Amniotic epithelial cell (primary cell): ENCODE results near the gene OR3A3.
"Not testable (repeated sequence)": the region's sequence is repeated elsewhere in the genome, so short reads cannot be mapped to it uniquely, and the experiment has no call there.

Experiments
- DNase-seq: peaks from one replicate; pipeline ENCODE4 v3.0.0-alpha.2; 2010; ENCODE audit warnings: low read depth

The OR3A3 gene

DNA sequence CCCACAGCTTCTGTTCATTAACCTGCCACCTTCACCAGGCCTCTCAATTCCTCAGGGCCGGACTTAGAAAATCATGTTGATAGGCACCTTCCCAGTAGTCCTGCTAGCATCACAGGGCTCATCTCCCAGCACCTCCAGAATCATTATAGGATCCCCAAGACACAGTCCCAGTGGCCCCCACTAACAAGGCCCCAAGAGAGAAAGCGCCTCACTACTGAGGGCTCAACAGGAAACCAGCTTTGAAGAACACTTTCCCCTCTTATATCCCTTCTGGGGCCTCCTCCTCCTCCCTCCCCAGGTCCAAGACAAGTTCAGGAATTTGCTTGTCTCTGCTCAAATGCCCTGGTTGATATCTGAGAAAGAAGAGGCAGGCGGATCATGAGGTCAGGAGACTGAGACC, at the start of gene OR3A3:
Gene OR3A3, plus strand, starts transcription at position 301 of the 400 bp plus-strand sequence.
- no peak for DNase-seq

DNA sequence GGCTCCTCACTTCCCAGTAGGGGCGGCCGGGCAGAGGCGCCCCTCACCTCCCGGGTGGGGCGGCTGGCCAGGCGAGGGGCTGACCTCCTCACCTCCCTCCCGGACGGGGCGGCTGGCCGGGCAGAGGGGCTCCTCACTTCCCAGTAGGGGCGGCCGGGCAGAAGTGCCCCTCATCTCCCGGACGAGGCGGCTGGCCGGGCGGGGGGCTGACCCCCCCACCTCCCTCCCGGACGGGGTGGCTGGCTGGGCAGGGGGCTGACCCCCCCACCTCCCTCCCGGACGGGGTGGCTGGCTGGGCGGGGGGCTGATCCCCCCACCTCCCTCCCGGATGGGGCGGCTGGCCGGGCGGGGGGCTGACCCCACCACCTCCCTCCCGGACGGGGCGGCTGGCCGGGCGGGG, 40.0 kb upstream of the OR3A3 start:
- not testable (repeated sequence) for DNase-seq

DNA sequence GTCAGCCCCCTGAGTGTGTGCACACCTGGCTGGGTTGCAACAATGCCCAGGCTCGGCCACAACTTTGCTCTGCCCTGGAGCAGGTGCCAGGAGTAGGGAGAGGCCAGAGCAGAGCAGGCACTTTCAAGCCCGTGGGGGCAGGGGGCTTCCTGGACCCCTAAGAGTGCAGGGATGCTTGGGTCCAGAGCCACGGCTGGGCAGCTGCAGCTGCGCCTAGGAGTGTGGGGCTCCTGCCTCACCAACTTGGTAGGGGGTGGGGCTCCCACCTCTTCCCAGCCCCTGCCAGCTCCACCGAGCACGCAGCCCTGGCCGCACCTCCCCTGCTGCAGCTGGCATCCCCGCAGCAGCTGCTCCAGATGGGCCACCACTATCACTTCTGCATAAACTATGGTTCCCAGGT, 32.8 kb upstream of the OR3A3 start:
- DNase-seq: no peak

DNA sequence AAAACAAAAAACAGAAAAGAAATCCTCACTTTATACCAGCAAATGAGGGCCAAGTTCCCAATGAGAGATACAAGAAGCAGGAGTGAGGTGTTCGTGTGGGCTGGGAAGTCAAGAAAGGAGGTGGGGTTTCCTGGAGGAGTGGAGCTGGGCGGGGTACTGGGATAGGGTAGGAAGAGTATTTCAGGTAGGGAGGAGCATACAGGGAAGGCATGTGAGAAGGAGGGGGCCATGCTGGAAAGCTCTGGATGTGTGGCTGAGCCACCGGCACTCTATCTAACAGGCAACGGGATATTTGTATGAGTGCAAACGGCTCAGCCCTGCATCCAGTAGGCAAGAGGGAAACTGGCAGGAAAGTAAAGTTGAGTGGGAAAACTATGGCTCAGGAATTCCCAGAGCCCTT, 29.2 kb upstream of the OR3A3 start:
- DNase-seq: no peak

DNA sequence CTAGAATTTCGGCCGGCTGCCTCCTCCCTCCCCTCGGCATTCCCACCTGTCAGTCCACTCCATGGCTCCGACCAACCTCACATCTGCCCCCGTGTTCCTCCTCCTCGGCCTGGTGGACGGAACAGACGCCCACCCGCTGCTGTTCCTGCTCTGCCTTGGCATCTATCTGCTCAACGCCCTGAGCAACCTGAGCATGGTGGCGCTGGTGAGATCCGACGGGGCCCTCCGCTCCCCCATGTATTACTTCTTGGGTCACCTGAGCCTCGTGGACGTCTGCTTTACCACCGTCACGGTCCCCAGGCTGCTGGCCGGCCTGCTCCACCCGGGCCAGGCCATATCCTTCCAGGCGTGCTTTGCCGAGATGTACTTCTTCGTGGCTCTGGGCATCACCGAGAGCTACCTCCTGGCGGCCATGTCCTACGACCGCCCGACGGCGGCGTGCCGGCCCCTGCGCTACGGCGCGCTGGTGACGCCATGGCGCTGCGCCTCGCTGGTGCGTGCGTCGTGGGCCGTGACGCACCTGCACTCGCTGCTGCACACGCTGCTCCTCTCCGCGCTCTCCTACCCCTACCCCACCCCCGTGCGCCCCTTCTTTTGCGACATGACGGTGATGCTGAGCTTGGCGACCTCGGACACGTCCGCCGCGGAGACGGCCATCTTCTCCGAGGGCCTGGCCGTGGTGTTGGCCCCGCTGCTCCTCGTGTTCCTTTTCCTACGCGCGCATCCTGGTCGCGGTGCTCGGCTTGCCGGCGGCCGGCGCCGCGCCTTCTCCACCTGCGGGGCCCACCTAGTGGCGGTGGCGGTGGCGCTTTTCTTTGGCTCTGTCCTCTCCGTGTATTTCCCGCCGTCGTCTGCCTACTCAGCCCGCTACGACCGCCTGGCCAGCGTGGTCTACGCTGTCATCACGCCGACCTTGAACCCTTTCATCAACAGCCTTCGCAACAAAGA, 25.0 kb upstream of the OR3A3 start, which contains the start of gene OR3A2:
Gene OR3A2, minus strand, starts transcription at position 440 of the 948 bp plus-strand sequence.
- no peak for DNase-seq

DNA sequence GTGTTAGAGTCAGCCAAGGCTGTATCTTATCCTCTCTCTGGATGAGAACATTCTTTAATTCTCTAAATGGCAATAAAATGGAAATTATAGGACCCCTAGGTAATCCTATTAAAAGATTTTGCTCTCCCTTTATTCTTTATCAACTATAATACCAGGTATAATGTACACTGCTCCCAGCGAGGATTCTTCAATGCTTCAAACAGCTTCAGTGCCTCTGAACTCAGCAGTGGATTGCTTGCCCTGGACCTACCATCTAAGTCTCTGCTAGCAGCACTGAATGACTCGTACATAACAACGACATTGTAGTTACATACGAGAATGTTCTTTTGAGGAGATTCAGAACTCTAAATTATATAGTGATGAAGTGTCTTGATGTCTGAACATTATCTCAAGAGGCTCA, 21.4 kb upstream of the OR3A3 start:
- DNase-seq: no peak

DNA sequence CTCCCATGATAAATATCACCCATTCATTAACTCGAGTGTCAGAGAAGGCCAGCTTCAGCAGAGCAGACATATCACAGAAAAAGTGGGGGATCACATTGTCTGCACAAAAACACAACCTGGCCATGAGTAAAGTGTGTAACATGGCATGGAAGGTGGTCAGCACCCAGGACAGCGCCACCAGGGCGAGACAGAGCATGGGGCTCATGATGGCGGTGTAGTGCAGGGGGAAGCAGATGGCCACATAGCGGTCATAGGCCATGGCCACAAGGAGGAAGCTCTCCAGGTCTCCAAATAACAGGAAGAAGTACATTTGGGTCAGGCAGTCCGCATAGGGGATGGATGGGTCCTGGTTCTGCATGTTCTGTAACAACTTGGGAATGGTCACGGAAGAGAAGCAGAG, 13.4 kb upstream of the OR3A3 start:
- DNase-seq: not testable (repeated sequence)

DNA sequence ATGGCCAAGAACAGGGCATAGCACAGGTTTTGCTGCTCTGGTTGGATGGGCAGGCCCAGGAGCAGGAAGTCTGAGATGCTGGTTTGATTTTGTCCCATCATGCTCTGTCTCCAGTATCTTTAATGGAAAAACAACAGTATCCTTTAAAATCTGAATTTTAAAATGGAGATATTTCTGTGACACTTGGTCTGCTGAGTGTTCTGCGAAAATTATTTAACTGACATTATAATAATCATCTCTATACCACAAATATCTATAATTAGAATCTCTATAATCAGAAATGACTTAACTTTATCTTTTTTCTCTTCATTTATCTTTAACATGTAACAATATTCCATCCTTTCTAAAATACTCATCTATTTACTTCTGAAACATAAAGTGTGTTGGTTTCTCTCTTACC, 12.9 kb upstream of the OR3A3 start, which contains the start of gene OR1E1:
Gene OR1E1, minus strand, starts transcription at position 101 of the 400 bp plus-strand sequence. Its CDS starts 0 bp downstream, at position 101.
- DNase-seq: no peak

DNA sequence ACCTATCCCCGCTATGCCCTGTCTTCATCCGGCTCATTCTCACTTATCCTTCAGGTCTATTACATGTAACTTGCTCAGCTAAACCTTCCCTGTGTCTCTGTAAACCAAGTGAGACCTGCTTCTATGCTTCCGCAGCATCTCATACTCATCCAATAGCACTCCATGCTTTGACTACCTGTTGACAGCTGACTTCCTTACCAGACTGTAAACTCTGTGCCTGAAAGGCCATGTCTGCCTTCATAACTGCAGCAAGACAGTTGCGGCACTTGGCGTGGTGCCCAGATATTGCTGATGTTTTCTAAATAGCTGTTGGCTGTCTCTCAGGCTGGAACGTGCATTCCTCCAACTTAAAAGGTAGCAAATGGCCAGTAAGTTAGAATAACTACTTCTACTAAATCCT, 11.1 kb upstream of the OR3A3 start:
- DNase-seq: no peak

DNA sequence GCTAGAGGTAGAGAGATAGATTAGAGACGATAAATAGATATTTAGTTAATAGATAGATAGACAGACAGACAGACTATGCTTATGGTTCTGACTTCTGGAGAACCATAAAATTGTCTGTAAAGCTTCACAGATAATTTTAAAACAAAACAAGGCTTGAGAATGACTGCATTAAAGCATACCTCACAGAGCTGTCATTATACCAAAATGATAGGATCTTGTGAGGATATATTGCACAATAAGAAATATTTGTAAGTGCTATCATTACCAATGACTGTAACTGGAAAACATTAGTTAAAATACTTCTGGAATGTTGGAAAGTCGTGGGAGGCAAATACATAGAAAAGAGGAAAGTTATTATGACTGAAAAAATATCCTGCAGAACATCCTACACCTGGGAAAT, 9.4 kb upstream of the OR3A3 start:
- no peak for DNase-seq

DNA sequence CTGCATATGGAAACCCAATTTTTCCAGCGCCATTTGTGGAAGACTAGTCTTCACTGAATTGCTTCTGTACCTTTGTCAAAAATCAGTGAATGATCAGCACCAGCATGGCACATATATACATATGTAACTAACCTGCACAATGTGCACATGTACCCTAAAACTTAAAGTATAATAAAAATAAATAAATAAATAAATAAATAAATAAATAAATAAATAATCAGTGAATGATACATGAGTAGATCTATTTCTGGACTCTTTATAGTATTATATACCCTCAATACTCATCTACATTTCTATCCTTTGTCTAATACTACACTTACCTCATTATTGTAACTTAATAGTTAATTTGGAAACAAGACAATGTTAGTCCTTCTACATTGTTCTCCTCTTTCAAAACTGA, 7.3 kb upstream of the OR3A3 start:
- DNase-seq: not testable (repeated sequence)

DNA sequence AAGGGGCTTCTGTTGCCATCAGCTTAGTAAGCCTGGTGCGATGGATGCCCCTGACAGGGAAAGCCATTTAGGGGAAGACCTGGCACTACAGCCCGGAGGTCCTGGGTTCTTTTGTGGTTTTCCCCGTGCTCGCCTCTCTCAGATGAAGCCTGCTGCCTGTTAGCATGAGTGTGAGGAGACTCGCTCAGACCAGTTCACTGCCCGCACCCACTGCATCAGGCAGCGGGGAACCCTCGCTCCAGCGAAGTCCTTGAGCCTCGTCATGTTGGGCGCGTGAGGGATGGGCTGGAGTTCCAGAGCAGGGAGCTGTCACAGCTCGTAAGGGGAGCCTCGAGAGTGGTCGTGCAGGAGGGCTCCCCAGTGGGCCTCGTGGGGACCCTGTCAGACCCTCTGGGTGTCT, 1.0 kb downstream of the OR3A3 start:
- not testable (repeated sequence) for DNase-seq

DNA sequence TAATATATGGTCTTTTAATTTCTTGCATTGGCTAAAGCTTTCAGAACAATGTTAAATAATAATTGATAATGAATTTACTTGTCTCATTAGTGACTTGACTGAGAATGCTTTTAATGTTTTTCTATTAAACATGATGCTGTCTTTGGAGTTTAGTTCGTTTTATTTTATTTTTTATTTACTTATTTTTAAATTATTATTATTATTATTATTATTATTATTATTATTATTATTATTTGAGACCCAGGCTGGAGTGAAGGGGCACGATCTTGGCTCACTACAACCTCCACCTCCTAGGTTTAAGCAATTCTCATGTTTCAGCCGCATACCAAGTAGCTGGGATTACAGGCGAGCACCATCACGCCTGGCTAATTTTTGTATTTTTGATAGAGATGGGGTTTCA, 4.4 kb downstream of the OR3A3 start:
- no peak for DNase-seq

DNA sequence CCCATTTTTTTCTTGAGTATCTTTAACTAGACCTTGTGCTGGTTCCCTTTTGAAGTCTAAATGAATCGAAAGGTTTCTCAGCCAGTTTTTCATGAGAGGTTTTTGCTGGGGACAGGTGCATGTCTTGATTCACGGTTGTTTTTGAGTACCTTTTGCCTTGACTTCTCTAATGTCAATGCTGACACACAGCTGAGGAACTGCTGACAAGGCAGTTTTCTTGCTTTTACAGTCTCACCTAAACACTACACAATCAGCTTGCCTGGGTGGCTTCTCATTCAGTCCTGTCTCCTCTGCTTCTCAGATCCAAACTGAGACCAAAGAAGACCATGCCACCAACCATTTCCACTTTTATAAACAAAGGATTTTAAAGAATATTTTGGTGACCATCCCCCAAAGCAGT, 7.1 kb downstream of the OR3A3 start:
- no peak for DNase-seq

DNA sequence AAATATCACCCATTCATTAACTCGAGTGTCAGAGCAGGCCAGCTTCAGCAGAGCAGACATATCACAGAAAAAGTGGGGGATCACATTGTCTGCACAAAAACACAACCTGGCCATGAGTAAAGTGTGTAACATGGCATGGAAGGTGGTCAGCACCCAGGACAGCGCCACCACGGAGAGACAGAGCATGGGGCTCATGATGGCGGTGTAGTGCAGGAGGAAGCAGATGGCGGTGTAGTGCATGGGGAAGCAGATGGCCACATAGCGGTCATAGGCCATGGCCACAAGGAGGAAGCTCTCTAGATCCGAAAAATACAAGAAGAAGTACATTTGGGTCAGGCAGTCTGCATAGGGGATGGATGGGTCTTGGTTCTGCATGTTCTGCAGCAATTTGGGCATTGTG, 22.0 kb downstream of the OR3A3 start:
- DNase-seq: not testable (repeated sequence)

DNA sequence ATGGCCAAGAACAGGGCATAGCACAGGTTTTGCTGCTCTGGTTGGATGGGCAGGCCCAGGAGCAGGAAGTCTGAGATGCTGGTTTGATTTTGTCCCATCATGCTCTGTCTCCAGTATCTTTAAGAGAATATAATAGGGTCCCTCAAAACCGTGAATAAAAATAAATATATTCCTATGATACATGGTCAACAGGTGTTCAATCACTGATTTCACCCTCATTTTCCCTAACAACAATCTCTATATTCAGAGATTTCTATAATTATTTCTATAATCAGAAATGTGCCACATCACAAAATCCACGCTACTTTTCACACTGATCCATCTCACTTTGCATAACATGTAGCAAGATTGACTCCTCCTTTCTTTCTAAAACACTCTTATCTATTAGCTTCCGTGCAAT, 22.6 kb downstream of the OR3A3 start, which contains the start of gene OR1E2:
Gene OR1E2, minus strand, starts transcription at position 101 of the 400 bp plus-strand sequence. Its CDS starts 0 bp downstream, at position 101.
- DNase-seq: no peak

DNA sequence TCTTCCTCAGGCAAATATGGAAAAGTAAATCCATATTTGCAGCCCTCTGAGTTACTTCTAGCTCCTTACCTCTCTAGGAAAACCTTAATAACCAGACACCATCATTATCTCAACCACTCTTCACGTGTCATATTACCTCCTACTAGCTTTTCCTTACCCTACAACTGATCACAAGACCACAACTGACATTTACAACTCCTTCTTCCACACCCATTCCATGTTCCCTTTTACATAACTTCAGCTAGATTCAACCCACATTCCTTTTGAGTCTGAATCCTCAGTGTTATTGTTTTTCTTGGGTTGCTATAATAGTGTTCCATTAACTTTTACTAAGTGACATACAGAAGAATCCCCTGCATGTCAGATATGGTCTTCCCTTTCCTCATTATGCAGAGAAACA, 27.2 kb downstream of the OR3A3 start:
- DNase-seq: no peak

DNA sequence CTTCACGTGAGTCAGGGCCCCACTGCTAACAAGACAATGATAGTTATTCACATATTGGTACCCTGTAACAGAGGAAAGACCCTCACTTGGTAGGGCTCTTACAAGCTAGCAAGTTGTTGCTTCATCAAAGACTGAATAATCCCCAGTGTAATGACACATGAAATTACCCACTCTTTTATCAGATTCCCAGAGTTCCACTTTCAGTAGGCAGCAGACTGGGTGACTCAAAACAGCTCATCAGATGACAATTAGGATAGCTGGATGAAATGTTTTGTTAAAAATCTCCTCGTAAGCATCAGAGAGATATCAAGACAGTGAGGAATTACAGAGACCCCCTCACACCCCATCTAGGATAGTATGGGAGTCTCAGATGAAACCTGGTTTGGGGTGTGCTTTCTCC, 29.3 kb downstream of the OR3A3 start:
- DNase-seq: no peak

DNA sequence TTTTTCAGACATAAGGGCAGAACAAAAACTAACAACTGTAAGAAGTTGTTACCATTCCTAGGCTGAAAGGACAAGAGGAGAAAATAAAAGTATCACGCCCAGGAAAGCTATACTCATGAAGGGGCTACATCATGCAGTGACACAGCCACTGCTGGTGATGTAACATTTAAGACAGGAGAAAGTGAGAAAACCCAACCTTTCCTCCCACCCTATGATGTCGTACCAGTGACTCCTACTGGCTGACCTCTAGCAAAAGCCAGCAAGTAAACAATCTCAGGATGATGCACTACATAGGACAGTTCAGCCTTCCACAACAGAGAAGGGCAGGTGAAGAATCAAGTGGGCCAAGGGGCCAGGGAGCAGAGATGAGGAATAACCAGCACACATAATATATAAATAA, 36.5 kb downstream of the OR3A3 start:
- DNase-seq: no peak

DNA sequence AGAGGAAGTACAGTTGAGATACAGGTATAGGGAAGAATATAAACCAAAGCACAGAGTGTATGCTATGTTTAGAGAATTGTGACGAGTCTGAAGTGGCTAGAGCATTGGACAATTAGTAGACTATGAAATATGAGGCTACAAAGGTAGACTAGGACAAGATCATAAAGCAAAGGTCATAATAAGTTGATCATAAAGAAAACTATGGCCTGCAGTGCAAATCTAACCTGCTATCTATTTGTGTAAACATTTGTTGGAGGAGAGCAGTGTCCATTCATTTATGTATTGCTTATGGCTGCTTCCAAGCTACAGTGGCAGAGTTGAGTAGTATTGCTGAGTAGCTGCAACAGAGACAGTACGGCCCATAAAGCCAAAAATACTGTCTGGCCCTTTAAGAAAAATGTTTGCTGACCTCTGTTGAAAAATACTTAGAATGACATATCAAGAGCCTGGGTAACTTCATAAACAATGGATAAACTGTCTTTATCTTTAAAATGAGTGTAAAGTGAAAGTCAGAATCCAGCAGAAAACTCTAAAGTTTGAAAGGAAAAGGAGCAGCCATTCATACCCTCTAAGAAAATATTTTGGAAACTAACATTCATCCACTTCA, 37.0 kb downstream of the OR3A3 start:
- DNase-seq: no peak

DNA sequence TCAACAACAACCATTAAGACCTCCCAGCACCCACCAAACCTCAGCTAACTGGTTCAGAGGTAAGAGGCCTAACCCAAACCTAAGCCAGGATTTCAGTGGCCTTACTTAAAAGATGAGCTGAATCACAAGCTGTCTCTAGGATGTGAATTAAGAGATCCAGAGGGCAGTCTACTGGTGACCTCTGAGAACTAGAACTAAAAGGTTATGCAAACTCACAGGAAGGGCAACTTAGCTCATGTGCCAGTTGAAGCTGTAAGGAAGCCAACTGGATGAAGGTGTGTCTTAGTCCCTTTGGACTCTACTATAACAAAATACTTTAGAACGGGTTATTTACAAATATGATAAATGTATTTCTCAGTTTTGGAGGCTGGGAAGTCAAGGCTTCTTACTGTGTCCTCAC, 55.2 kb downstream of the OR3A3 start:
- DNase-seq: not testable (repeated sequence)

DNA sequence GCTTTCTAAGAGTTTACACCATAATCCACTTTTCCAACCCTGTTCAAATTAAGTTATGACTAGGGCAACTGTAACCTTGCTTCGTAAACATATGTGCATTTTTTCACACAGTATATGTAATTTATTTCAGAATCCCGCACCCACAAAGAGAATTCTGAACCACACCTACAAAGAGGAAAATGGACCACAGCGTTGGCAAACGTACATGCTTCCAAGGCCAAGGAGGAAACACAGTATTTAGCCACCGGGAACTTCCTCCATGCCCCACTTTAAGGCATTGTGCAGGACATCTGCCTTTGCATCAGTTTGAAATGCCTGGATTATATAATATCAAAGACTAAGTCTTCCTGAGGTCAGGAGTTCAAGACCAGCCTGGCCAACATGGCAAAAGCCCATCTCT, 58.4 kb downstream of the OR3A3 start:
- DNase-seq: no peak

DNA sequence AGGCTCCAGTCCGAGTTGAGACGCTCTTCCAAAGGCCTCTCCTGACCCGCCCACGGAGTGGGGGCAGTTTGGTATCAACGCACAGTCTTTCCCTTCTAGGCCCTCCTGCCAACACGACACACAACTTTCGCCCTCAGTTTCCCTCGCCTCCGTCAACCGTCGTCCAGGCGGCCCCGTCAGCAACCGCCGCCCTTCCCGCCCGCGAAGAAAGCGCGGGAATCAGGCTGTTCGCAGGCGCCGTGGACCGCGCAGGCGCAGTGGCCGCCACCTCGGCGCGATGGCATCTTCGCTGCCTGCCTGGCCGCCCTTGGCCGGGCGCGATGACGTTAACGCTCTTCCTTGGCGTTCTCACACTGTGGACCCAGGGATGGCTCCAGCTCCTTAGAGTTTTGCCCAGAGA, 60.4 kb downstream of the OR3A3 start, which contains the start of gene SPATA22:
Gene SPATA22, minus strand, starts transcription at position 221 of the 400 bp plus-strand sequence. CDS start 2,494 bp downstream, outside the sequence.
- no peak for DNase-seq
